HG03432 (cell line): Measurements from ENCODE around the gene CASP3.
A peak's percentile ranks its signal among the peaks of the same experiment; 100 is the strongest.
"Not testable (repeated sequence)": the region's sequence is repeated elsewhere in the genome, so short reads cannot be mapped to it uniquely, and the experiment has no call there.

Experiments used
- ATAC-seq: cut with Tn5 transposase; IDR thresholded peaks from one replicate; pipeline ENCODE4 v1.9.1; 2021; ENCODE audit warnings: mild to moderate bottlenecking, moderate library complexity; ENCODE audit not compliant: unreplicated experiment

CASP3 gene

DNA sequence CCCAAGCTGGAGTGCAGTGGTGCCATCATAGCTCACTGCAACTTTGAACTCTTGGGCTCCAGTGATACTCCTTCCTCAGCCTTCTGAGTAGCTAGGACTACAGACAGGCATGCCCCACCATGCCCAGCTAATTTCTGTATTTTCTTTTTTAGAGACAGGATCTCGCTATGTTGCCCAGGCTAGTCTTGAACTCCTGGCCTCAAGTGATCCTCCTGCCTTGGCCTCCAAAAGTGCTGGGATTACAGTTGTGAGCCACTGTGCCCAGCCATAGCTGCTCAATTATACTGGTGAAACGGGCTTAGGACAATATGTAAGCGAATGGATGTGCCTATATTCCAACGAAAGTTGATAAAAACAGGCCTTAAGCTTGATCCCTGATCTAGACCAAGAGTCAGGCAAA lies 13.1 kb downstream of the CASP3 start:
- no peak for ATAC-seq

DNA sequence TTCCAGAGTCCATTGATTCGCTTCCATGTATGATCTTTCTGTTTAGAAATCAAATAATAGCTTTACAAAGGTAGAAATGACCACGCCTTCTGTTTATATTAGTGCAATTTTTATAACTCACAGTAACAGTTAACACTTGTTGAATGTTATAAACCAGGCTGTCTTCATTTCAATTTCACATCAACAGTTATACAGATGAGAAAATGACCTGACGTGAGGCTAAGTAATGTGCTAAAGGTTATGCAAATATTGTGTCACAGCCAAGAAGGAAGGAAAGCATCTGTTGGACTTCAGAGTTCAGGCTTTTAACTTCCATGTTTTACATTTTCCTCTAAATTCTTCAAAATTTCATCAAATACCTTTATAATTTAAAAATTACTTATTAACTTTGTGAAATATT lies 13.9 kb downstream of the CASP3 start:
- no peak for ATAC-seq

DNA sequence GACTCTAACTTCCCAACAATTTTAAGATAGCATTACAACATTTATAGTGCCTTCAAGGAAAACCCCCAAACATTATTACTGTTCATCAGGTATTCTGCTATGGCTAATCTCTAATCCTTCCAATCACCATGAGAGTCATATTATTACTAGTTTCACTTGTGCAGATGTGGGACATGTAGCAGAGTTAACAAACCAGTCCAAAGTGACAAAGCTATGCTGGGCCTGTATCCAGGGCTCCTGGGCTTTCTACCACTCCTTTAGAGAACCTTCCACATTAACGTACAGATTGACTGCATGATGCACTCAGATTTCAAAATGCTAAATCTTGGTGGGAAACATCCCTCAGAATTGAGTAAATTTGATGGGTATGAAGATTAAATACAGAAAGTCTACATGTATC lies 16.4 kb downstream of the CASP3 start:
- no peak for ATAC-seq

DNA sequence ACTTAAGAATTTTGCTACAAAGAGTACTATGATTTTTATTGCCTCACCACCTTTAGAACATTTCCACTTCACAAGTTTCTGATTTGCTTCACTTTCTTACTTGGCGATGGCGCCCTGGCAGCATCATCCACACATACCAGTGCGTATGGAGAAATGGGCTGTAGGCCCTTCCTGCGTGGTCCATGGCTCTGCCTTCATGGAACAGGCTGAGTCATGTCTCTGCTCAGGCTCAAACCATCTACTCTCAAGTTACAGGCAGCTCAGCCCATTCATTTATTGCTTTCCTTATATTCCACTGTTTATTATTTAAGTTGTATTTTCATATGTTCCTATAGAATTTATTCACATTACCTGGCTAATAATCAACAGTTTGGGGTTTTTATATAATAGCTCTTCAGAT lies 21.1 kb downstream of the CASP3 start:
- no peak for ATAC-seq

DNA sequence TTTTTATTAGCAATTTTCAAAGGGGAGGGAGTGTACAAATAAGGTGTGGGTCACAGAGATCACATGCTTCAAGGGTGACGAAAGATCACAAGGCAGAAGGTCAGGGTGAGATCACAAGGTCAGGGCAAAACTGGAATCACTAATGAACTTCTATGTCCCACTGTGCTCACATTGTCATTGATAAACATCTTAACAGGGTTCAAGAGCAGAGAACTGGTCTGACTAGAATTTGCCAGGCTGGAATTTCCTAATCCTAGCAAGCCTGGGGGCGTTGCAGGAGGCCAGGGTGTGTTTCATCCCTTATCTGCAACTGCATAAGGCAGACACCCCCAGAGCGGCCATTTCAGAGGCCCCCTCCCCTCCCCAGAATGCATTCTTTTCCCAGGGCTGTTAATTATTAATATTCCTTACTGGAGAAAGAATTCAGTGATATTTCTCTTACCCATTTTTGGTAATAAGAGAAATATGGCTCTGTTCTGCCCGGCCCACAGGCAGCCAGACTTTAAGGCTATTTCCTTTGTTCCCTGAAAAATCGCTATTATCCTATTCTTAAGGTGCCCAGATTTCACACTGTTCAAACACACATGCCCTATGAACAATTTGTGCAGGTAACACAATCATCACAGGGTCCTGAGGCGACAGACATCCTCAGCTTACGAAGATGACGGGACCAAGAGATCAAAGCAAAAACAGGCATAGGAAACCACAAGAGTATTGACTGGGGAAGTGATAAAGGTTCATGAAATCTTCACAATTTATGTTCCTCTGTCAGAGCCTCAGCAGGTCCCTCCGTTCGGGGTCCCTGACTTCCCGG lies 23.3 kb downstream of the CASP3 start:
- not testable (repeated sequence) for ATAC-seq

DNA sequence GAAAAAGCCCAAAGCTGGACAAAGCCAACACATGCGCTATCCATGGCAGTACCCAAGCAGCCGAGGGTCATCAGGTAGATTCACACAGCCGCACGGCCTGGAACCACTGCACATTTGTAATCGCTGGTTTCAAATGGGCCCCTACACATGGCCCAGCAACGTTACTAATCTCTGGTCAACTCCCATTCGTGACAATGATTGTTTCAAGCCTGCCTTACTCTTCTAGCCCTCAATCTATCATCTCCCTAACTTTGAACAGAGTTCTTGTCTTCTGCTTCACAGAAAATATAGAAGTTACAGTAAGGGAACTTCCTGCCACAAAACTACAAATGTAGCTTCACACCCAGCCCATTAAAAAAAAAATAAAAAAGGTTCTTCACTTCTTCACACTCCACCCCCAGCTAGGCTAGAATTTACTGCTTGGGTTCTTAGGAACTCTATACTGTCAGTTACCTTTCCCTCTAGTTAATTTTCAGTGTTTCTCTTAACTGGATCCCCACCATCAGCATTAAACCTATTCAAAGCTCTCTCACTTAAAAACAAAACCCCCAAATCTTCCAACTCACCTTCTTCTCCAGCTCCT lies 24.2 kb downstream of the CASP3 start:
- ATAC-seq, result no peak

DNA sequence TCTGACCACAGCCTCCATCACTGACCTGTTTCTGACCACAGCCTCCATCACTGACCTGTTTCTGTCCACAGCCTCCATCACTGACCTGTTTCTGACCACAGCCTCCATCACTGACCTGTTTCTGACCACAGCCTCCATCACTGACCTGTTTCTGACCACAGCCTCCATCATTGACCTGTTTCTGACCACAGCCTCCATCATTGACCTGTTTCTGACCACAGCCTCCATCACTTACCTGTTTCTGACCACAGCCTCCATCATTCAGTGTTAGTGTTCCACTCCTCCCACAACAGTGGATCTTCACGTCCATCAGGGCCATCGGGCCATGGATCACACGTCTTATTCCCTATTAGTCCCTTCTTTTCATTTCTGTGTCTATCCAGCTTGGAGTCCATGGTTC lies 24.7 kb downstream of the CASP3 start:
- not testable (repeated sequence) for ATAC-seq

DNA sequence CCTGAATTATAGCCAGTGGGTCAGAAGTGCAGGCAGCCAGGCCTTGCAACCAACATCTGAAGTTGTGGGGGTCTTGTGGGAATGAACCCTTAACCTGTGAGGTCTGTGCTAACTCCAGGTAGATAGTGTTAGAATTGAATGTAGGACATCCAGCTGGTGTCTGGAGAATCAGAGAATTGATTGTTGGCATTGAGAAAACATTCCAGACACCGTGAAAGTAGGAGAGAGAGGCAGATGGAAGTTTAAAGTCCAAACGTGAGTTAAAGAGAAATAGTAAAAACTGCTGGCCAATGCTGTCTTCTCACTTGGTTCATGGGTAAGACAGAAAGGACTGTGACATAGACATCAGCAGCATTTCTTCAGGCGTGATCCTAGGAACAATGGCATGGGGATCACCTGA lies 27.7 kb downstream of the CASP3 start:
- ATAC-seq, result no peak

DNA sequence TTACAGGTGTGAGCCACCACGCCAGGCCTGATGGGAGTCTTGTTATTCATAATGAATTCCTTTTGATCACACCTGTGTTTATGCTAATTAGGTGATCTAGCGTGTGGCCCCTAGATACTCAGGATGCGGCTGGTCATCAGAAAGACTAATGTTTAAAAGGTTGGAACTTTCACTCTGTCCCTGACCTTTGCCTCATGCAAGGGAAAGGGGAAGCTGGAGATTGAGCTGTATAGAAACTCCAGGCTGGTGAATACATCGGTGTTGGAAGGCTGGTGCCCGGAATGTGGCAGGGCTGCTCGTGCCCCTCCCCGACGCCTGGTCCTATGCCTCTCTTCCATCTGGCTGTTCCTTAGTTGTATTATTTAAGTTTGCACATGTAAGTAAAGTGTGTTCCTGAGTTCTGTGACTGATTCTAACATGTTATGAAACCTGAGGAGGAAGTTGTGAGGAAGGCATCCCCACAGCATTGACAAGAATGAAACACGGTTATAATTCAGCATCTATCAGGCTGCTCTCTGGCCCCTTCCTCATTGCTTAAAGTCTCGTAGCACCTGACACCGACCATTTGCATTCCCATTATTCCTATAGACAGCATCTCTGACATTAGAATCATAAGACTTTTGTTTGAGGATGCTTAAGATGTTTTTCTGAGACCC lies 28.9 kb downstream of the CASP3 start:
- no peak for ATAC-seq

DNA sequence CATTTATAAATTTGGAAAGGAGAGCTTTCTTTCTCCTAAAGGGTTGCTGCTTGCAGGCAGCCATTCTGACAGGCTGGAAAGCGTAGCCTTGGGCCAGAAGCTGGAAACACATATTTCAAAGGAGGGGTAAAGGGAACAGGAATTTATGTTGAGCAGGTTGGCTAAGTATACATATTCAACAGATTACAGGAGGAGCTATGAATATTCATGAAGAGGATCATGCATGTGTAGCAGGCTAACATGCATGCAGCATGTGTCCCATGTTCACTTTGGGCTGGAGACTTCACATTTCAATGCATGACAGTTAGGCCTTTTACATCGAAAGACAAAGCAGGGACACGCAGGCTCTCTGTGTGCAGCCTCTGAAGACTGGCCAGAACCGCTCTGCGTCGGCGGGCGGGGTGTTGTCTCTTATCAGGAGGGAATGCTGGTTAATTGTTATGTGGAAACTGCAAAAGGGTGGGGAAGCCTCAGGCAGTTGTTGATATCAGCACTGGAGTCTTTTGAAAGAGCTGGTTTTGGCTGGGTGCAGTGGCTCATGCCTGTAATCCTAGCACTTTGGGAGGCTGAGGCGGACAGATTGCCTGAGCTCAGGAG lies 31.5 kb downstream of the CASP3 start:
- no peak for ATAC-seq

DNA sequence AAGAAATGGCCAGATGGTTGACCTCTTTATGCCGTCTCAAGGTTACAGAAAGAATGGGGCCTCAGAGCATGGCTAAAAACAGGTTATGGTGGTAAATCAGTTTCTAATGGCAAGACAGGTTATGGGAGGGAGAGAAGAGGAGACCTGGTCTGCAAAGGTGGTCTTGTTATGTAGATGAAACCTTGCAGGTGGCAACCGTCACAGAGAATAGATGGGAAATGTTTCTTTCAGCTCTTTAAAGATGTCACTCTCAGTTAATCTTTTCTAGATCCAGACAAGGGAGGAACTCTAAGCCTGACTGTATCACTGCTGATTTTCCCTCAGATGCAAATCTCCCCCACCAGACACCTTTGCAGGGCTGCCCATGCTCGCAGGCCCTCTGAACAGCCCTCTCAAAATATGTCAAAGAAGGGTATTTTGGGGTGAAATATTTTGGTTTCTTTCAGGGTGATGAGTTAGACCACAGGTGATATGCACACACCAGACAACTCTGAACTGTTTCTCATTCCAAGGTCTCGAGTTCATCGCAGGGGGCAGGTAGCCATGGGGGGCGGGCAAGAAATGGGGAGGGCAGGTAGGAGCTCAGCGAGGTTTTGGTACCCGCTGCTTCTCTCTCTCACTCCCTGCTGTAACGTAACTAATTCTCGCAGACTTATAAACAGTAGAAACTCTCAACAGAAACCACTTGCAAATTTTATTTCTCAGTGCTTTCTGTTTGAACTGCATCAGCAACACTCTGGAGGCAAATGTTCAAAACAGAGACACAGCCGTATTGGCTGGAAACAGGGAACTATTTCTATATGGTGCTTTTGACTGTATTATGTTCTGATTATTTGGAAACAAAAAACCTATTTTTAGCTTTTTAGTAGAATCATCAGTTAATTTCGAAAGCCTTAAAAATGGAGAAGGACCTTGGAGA lies 32.4 kb downstream of the CASP3 start:
- peak; percentile 85 for ATAC-seq

DNA sequence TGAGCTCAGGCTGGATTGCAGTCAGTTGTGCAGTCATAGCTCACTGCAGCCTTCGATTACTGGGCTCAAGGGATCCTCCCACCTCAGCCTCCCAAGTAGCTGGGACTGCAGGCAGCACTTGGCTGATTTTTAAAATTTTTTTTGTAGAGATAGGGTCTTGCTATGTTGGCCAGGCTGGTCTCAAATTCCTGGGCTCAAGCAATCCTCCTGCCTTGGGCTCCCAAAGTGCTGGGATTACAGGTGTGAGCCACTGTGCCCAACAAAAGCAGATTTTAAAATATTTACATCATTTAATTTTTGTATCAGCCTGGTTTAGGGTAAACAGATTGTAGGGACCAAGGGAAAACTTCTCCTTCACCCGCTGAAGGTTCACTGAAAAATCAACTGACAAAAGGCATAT lies 33.1 kb downstream of the CASP3 start:
- not testable (repeated sequence) for ATAC-seq

DNA sequence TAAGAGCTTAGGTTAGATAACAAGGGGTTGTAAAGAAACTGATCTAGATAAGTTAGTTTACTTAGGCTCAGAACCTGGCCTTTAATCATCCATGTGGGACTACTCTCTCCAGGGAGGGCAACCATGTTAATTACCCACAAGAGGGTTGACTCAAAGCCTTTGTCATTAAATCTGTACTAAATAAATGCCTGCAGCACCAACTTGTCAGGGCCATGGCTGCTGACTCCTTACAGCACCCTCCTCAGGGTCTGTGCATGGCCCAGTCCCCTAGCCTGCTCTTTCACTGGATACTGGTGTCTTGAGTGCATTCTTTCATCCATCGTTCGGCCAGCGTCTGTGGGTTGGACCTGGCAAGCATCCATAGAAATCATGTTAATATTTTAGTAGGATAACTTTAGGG lies 34.7 kb downstream of the CASP3 start:
- ATAC-seq, result no peak

DNA sequence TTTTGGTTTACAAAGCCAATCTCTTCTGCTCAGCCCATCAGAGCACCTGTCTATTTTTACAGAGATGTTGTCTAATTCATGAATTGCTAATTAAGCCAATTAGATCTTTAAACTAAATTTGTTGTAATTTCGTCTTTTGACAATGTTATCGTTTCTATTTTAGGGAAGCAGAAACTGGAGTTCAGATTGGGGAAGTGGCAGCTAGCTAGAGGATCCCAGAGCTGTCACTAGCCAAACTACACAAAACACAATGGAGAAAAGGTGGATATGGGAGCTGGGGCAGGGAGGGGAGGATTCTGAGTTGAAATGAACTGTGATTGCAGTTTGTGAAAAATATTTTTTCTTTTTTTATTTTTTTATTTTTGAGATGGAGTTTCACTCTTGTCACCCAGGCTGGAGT lies 35.8 kb downstream of the CASP3 start:
- no peak for ATAC-seq

DNA sequence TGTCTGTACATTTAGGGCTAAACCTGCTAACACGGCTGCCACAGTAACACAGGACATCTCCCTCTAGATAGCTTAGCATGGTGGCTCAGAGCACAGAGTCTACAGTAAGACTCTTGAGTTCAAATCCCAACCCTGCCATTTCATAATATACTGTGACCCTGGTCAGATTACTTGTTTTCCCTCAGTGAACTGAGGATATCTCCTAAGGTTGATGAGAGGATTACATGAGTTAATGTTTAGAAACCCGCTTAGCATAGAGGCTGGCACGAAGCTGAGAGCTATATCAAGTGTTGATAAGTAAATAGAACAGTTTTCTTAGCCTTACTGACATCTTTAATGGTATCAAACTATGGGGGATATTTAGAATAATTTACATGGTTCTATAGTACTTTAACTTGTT lies 37.2 kb downstream of the CASP3 start:
- ATAC-seq, result no peak

DNA sequence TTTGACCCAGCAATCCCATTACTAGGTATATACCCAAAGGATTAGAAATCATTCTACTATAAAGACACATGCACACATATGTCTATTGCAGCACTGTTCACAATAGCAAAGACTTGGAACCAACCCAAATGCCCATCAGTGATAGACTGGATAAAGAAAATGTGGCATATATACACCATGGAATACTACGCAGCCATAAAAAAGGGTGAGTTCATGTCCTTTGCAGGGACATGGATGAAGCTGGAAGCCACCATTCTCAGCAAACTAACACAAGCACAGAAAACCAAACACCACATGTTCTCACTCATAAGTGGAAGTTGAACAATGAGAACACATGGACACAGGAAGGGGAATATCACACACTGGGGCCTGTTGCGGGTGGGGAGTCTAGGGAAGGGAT lies 41.8 kb downstream of the CASP3 start:
- not testable (repeated sequence) for ATAC-seq

DNA sequence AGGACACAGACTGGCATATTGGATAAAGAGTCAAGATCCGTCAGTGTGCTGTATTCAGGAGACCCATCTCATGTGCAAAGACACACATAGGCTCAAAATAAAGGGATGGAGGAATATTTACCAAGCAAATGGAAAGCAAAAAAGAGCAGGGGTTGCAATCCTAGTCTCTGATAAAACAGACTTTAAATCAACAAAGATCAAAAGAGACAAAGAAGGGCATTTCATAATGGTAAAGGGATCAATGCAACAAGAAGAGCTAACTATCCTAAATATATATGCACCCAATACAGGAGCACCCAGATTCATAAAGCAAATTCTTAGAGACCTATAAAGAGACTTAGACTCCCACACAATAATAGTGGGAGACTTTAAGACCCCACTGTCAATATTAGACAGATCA lies 46.4 kb downstream of the CASP3 start:
- not testable (repeated sequence) for ATAC-seq

DNA sequence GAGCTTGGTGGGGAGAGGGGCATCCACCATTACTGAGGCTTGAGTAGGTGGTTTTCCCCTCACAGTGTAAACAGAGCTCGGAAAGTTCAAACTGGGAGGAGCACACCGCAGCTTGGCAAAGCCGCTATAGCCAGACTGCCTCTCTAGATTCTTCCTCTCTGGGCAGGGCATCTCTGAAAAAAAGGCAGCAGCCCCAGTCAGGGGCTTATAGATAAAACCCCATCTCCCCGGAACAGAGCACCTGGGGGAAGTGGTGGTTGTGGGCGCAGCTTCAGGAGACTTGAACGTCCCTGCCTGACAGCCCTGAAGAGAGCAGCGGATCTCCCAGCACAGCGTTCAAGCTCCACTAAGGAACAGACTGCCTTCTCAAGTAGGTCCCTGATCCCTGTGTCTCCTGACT lies 48.3 kb downstream of the CASP3 start:
- not testable (repeated sequence) for ATAC-seq

DNA sequence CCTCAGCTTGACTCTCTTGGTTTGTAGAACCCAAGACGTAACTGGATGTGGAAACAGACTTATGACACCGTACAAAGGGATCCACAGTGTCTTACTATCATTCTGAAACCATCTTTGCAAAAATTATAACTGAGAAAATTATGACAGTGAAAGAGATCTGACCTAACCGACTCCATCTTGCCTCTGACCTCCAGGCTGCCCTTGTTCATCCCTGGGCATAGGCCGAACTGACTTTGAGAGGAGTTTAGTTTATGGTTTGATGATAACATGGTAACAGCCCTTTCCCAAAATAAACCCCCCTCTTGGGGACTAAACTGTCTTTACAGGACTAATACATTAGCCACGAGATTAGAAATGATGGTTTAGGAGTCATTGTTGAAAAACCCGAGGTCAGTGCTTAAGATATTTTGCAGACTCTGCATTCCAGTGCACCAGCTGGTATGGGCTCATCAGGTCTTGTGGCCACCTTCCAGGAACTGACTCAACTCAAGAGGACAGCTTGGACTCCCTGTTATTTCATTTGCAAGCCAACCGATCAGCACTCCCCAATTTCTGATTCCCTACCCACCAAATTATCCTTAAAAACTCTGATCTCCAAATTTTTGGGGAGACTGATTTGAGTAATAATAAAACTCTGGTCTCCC lies 49.6 kb downstream of the CASP3 start:
- no peak for ATAC-seq

DNA sequence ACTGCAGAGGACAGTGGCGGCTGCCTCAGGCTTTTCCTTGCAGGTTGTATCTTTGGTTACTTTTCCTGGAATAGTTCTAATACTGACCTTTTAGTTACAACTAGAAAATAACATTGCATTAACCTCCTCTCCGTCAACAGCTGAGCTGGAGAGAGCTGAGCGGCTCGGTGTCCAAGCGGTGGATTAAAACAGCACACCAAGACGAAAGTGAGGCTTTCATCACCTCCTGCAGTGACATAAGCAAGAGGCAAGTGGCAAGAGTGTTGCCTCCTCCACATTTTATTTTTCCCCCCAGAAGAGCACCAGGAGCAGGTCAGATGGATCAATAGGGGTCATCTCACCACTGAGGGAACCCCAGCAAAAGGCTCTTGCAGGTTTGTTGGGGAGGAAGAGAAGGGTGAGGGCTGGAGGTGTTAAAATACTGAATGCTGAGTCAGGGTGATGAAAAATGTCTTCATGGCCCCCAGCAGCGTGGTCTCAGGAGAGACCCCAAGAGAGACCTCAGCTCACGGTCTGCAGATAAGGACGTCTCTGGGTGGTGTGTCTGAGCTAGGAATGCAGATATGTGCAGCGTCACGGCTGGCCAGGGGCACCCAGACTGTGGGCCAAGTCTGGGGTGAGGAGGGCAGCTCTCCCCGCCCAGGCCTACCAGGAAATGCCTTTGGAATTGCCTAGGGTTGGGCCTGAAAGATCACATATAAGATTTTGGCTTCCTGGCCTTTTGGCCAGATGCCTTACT lies 50.3 kb downstream of the CASP3 start:
- ATAC-seq, result no peak
